Thyroid gland (tissue), 4 donors: ENCODE data around the gene POLE2. TPM values are rescaled to one million over a fixed set of nuclear protein-coding genes. Genes with fewer than 3 reads are reported as not detected.

ENCODE experiments used
- DNase-seq, 2 donors: peaks; one replicate each; pipeline ENCODE4 v3.0.0-alpha.2; 2019
- H3K27ac ChIP-seq, 3 donors: fragments of 200-600 bp; sonication (generic); 1 replicate in 2 of 3; 2 replicates in 1 of 3; pipeline ENCODE4 v1.5.1; 2016 to 2019; ENCODE audit warnings: mild to moderate bottlenecking in 1 of 3, moderate library complexity in 1 of 3
- H3K27me3 ChIP-seq: fragments of 200-600 bp; sonication (generic); one replicate; pipeline ENCODE4 v1.5.1; 2019
- H3K36me3 ChIP-seq, 2 donors: fragments of 200-600 bp; sonication (generic); one replicate each; pipeline ENCODE4 v1.5.1; 2016 to 2019
- H3K4me1 ChIP-seq, 2 donors: fragments of 200-600 bp; sonication (generic); one replicate each; pipeline ENCODE4 v1.5.1; 2017 to 2019
- H3K4me3 ChIP-seq, 3 donors: fragments of 200-600 bp; sonication (generic); replicated peaks in 1 of 3; 1 replicate in 2 of 3; 2 replicates in 1 of 3; pipeline ENCODE4 v1.5.1; 2016; ENCODE audit warnings: mild to moderate bottlenecking in 1 of 3
- H3K9me3 ChIP-seq: fragments of 200-600 bp; sonication (generic); one replicate; pipeline ENCODE4 v1.5.1; 2017
- POLR2A ChIP-seq, 2 donors: fragments of 450-650 bp; IDR thresholded peaks; one replicate each; pipeline ENCODE4 v1.6.1; 2017; ENCODE audit warnings: antibody characterized with exemption in 2 of 2, mild to moderate bottlenecking in 2 of 2, moderate library complexity in 1 of 2
- WGBS, 2 donors: methylation state at CpG; one replicate each; pipeline ENCODE4 v1.1.5; 2017; 5-methylcytosine and 5-hydroxymethylcytosine counted together
- intact Hi-C: fragments of 100-400 bp; cut with DNase I; formaldehyde crosslinking; loops from one replicate; pipeline ENCODE4 v1.15.1; 2023
- total RNA-seq, 4 donors: library from RNA; depleted of rRNA; stranded (reverse); fragments of >200 nt; gene quantifications; one replicate each; pipeline ENCODE4 v1.2.3, GENCODE V29; 2016
- TF ChIP-seq, protein P1 (sequence below), 6 experiments: fragments of 200-600 bp in 3 of 6; fragments of 450-650 bp in 3 of 6; sonication (generic) in 3 of 6; IDR thresholded peaks; one replicate each; pipeline ENCODE4 v1.5.1; 2016 to 2019; ENCODE audit warnings: antibody characterized with exemption in 6 of 6, mild to moderate bottlenecking in 2 of 6, inconsistent platforms in 1 of 6, moderate library complexity in 1 of 6

POLE2 gene
- total RNA-seq, 4 donors from 2014 or later, result 0.33 to 3.1 (median 2.2) TPM

GRCh38 chr14:49634547-49635334 lies 53.3 kb downstream of the POLE2 start, which contains the start of gene DNAAF2:
DNAAF2 (minus strand) TSS chr14:49635244; CDS start chr14:49635149, 95 bp downstream.
- intact Hi-C loops, result loop anchor here (5.0 to 10.0 kb wide), 3 partner anchors 50 to 200 kb away; partner anchors contain the start of genes KLHDC2 and POLE2
- TF ChIP-seq POLR2A (IDR thresholded peaks at IDR 0.05), result peak in 1 of 2 donors; percentile 10
- TF ChIP-seq, protein P1, sequence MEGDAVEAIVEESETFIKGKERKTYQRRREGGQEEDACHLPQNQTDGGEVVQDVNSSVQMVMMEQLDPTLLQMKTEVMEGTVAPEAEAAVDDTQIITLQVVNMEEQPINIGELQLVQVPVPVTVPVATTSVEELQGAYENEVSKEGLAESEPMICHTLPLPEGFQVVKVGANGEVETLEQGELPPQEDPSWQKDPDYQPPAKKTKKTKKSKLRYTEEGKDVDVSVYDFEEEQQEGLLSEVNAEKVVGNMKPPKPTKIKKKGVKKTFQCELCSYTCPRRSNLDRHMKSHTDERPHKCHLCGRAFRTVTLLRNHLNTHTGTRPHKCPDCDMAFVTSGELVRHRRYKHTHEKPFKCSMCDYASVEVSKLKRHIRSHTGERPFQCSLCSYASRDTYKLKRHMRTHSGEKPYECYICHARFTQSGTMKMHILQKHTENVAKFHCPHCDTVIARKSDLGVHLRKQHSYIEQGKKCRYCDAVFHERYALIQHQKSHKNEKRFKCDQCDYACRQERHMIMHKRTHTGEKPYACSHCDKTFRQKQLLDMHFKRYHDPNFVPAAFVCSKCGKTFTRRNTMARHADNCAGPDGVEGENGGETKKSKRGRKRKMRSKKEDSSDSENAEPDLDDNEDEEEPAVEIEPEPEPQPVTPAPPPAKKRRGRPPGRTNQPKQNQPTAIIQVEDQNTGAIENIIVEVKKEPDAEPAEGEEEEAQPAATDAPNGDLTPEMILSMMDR (IDR thresholded peaks at IDR 0.05), result no peak
- Histone ChIP-seq H3K27me3 (no peaks in the 10 kb centered on the region), H3K9me3 (no peaks in the 10 kb centered on the region), H3K27ac (peak within 1 kb of the TSS; percentile 66 to 98 (median 97)), H3K36me3 (no peaks in the 10 kb centered on the region), H3K4me1 (peaks cover 6 to 24% of the 10 kb centered on the region in 2 donors), H3K4me3 (peak within 1 kb of the TSS; percentile 44 to 75 (median 72))
- WGBS, 2 donors, result 1 to 3% methylated on average over 11 to 27 of the region's 80 CpGs
- DNase-seq, result peak; percentile 64

- intact Hi-C loops, result loop anchor here (10.0 kb wide), 2 partner anchors 51 to 201 kb away; partner anchors contain the start of gene POLE2
Measured at GRCh38 chr14:49633640-49634546, 54.1 kb downstream of the POLE2 start.

DNA sequence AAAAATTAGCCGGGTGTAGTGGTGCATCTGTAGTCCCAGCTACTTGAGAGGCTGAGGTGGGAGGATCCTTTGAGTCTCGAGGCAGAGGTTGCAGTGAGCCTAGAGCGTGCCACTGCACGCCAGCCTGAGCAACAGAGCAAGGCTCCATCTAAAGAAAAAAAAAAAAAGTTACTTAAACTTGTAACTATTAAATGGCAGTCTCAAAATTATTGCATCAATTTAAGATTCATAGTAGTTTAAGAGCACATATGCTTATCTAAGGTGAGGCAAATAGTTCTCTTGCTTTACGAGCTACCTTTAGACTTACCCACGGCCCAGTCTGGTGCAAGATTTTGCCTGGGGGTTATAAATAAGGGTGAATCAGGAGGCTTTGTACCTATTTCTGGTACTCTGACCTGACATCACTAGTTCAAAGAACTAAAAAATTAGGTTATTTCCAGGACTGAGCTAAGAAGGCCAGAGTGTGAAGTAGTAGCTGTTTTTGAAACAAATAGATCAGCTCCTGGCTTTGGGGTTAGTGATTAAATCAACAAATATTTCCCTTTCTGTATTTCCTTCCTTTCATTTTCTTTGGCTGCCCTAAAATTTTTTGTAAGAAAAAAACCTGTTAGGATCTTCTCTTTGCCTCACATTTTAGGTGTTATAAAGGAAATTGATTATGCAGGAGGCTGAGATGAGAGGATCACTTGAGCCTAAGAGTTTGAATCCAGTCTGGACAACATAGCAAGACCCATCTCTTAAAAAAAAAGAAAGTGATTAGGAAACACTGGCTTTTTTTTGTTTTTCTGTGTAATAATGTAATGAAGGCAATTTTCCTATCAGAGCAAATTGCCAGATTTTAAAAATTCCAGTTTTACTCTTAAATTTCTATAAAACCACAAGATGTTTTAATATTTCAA lies 63.8 kb downstream of the POLE2 start:
- H3K27ac ChIP-seq, result no peak overlapping the region
- H3K36me3 ChIP-seq, result no peaks in the 10 kb centered on the region
- H3K27me3 ChIP-seq, result no peaks in the 10 kb centered on the region
- no peak overlapping the region for H3K4me3 ChIP-seq
- no peaks in the 10 kb centered on the region for H3K9me3 ChIP-seq
- no peak for DNase-seq
- H3K4me1 ChIP-seq, result peaks cover 34 to 35% of the 10 kb centered on the region in 2 donors
- TF ChIP-seq POLR2A (IDR thresholded peaks at IDR 0.05), result no peak
- TF ChIP-seq, protein P1 (IDR thresholded peaks at IDR 0.05), result no peak
- 81 to 84% methylated on average over 6 of the region's 6 CpGs for WGBS, 2 donors
- intact Hi-C loops, result no loop called here

More at GRCh38 chr14:49633640-49634546, 54.1 kb downstream of the POLE2 start:
- TF ChIP-seq, protein P1 (IDR thresholded peaks at IDR 0.05), result peak; percentile 32 to 93 (median 74)
- TF ChIP-seq POLR2A (IDR thresholded peaks at IDR 0.05), result peak; percentile 76 to 91
- DNase-seq, result peak; percentile 94 to 95
- Histone ChIP-seq H3K36me3 (no peaks in the 10 kb centered on the region), H3K27ac (peak overlapping the region; percentile 66 to 98 (median 97)), H3K4me1 (peaks cover 6 to 24% of the 10 kb centered on the region in 2 donors), H3K9me3 (no peaks in the 10 kb centered on the region), H3K27me3 (no peaks in the 10 kb centered on the region), H3K4me3 (peak overlapping the region; percentile 44 to 75 (median 72))
- 0 to 1% methylated on average over 6 to 40 of the region's 101 CpGs for WGBS, 2 donors

DNA sequence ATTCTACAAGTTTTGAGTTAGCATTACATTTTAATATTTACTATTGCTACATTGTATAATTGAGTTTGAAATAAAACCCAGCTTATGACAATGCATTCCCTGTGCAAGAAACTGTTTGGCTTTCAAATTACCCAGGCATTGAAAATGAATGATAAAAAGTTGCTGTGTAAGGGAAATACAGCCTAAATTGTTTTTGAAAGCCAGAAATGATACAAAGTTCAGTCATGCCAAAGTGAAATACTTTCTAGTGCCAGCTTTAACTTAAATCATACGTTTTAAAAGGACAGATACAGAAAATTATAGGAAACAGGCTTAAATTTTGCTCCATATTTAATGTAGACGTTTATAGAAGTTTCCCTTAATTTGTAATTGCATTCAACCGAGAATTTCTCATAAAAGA lies 64.6 kb downstream of the POLE2 start:
- DNase-seq, result no peak
- Histone ChIP-seq H3K27ac (peak overlapping the region in 1 of 3 donors; percentile 18), H3K36me3 (peaks cover 0 to 5% of the 10 kb centered on the region in 2 donors), H3K27me3 (no peaks in the 10 kb centered on the region), H3K9me3 (no peaks in the 10 kb centered on the region), H3K4me3 (no peak overlapping the region), H3K4me1 (peaks cover 31 to 35% of the 10 kb centered on the region in 2 donors)
- TF ChIP-seq, protein P1 (IDR thresholded peaks at IDR 0.05), result no peak
- TF ChIP-seq POLR2A (IDR thresholded peaks at IDR 0.05), result no peak
- intact Hi-C loops, result no loop called here
- 64 to 68% methylated on average over 3 of the region's 3 CpGs for WGBS, 2 donors
